ENCODE data around the gene MAEA.

GRCh38 chr4:1241466-1241935, 48.2 kb upstream of the MAEA start:
- TF ChIP-seq CTCF (conservative IDR thresholded peaks at IDR 0.05; ENCODE audit: low read length) (no peak), EZH2phosphoT487 (IDR thresholded peaks at IDR 0.05; ENCODE audit: borderline replicate concordance) (no peak)

Data from Loucy (cell line).